22Rv1 (cell line): ENCODE results near the gene KIFC3.

Experiments used
- ZFX ChIP-seq: fragments of 450-650 bp; IDR thresholded peaks from 2 replicates; pipeline ENCODE4 v1.6.1; 2017; ENCODE audit warnings: antibody characterized with exemption, borderline replicate concordance
- TF ChIP-seq, protein P1 (sequence below): fragments of 450-650 bp; IDR thresholded peaks from 2 replicates; pipeline ENCODE4 v1.5.1; 2017; ENCODE audit warnings: mild to moderate bottlenecking

DNA sequence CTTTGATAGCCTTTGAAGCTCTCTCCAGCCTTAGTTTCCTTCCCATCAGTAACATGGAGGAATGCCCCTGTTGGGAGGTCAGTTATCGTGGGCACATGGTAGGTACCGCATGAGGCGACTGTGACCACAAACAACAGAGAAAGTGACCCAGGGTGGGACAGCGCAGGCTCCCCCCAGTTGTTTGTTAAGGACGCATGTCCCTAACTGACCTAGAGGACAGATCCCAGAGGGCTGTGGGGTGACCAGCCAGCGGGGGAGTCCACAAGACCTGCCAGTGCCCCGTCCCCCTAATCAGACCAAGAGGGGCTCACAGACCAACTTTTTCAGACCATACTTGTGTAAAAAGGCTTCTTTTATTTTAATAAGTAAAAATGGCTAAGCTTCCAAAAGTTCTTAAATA, 44.4 kb downstream of the KIFC3 start:
- TF ChIP-seq, protein P1, sequence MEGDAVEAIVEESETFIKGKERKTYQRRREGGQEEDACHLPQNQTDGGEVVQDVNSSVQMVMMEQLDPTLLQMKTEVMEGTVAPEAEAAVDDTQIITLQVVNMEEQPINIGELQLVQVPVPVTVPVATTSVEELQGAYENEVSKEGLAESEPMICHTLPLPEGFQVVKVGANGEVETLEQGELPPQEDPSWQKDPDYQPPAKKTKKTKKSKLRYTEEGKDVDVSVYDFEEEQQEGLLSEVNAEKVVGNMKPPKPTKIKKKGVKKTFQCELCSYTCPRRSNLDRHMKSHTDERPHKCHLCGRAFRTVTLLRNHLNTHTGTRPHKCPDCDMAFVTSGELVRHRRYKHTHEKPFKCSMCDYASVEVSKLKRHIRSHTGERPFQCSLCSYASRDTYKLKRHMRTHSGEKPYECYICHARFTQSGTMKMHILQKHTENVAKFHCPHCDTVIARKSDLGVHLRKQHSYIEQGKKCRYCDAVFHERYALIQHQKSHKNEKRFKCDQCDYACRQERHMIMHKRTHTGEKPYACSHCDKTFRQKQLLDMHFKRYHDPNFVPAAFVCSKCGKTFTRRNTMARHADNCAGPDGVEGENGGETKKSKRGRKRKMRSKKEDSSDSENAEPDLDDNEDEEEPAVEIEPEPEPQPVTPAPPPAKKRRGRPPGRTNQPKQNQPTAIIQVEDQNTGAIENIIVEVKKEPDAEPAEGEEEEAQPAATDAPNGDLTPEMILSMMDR: no peak
- no peak for TF ChIP-seq ZFX
